RWPE2 (cell line): ENCODE measurements around the gene PLPPR2.

ENCODE experiments used
- ATAC-seq: fragments of 200-7000 bp; cut with Tn5 transposase; 3 replicates; pipeline ENCODE4 v1.9.1; 2021; ENCODE audit warnings: low read depth
- DNase-seq: peaks from one replicate; pipeline ENCODE4 v3.0.0-alpha.2; 2020; ENCODE audit warnings: low spot score
- H3K27ac ChIP-seq: fragments of 450-650 bp; 2 replicates; pipeline ENCODE4 v1.5.1; 2017; ENCODE audit warnings: mild to moderate bottlenecking; ENCODE audit not compliant: poor library complexity, severe bottlenecking
- H3K27me3 ChIP-seq: fragments of 250-450 bp; sonication (Bioruptor Pico); 2 replicates; pipeline ENCODE4 v1.5.1; 2021; ENCODE audit warnings: mild to moderate bottlenecking, moderate library complexity; ENCODE audit not compliant: insufficient read depth, poor library complexity, severe bottlenecking
- H3K36me3 ChIP-seq: fragments of 250-450 bp; sonication (Bioruptor Pico); 2 replicates; pipeline ENCODE4 v1.5.1; 2020; ENCODE audit warnings: low read depth, mild to moderate bottlenecking, moderate library complexity
- H3K4me1 ChIP-seq: fragments of 250-450 bp; sonication (Bioruptor Pico); 2 replicates; pipeline ENCODE4 v1.5.1; 2021; ENCODE audit warnings: mild to moderate bottlenecking, moderate library complexity; ENCODE audit not compliant: insufficient read depth, poor library complexity, severe bottlenecking
- H3K4me3 ChIP-seq: fragments of 250-450 bp; sonication (Bioruptor Pico); 2 replicates; pipeline ENCODE4 v1.5.1; 2021; ENCODE audit warnings: mild to moderate bottlenecking, moderate library complexity; ENCODE audit not compliant: severe bottlenecking
- H3K9me3 ChIP-seq: fragments of 250-450 bp; sonication (Bioruptor Pico); 2 replicates; pipeline ENCODE4 v1.5.1; 2021; ENCODE audit warnings: mild to moderate bottlenecking, moderate library complexity; ENCODE audit not compliant: severe bottlenecking
- TF ChIP-seq, protein P1 (sequence below): fragments of 450-650 bp; IDR thresholded peaks from one replicate; pipeline ENCODE4 v1.5.1; 2017; ENCODE audit warnings: mild to moderate bottlenecking, moderate library complexity; ENCODE audit not compliant: poor library complexity, severe bottlenecking

The PLPPR2 gene

DNA sequence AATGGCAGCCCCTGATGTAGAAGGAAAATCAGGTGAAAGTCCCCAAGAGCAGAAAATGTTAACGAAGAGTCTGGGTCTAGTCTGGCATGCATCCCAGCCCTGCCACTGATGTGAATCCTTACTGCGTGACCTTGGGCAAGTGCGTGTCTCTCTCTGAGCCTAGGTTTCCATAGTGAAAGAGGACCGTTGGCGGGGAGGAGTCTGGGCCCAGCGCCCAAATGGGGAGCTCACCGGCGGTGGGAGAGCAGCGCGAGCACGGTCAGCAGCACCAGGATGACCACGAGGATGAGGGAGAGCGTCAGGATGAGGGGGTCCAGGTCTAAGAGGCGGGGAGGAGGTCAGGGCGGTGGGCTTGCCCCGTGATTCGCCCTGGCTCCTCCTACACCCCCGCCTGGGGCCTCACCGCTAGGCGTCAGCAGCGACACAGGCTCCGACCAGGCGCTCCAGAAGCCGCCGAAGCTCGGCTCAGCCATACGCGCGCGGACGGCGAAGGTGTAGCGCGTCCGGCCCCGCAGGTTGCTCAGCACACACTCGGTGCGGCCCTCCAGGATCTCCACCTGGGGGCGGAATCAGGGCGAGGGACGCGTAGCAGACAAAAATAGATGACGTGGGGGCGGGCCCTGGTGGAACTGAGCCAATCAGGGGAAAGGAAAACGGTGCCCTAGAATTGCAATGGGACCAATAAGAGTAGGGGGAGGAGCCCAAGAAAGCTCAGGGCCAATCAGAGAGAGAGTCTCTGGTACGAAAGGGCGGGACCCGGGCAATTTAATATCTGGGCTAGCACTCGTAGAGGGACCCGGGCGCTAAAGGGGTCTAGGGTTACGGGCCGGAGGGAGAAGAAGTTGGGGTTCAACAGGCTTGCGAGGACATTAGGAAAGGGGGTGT, 25.7 kb downstream of the PLPPR2 start:
- peaks cover 28% of the 10 kb centered on the region for H3K4me1 ChIP-seq
- DNase-seq (peak; percentile 97), ATAC-seq (peak; percentile 75)
- H3K36me3 ChIP-seq = peaks cover 12% of the 10 kb centered on the region
- H3K27me3 ChIP-seq = no peaks in the 10 kb centered on the region
- H3K9me3 ChIP-seq = no peaks in the 10 kb centered on the region
- TF ChIP-seq, protein P1, sequence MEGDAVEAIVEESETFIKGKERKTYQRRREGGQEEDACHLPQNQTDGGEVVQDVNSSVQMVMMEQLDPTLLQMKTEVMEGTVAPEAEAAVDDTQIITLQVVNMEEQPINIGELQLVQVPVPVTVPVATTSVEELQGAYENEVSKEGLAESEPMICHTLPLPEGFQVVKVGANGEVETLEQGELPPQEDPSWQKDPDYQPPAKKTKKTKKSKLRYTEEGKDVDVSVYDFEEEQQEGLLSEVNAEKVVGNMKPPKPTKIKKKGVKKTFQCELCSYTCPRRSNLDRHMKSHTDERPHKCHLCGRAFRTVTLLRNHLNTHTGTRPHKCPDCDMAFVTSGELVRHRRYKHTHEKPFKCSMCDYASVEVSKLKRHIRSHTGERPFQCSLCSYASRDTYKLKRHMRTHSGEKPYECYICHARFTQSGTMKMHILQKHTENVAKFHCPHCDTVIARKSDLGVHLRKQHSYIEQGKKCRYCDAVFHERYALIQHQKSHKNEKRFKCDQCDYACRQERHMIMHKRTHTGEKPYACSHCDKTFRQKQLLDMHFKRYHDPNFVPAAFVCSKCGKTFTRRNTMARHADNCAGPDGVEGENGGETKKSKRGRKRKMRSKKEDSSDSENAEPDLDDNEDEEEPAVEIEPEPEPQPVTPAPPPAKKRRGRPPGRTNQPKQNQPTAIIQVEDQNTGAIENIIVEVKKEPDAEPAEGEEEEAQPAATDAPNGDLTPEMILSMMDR = peak; percentile 80
- peak overlapping the region; percentile 38 for H3K4me3 ChIP-seq
- H3K27ac ChIP-seq = peak overlapping the region; percentile 72

DNA sequence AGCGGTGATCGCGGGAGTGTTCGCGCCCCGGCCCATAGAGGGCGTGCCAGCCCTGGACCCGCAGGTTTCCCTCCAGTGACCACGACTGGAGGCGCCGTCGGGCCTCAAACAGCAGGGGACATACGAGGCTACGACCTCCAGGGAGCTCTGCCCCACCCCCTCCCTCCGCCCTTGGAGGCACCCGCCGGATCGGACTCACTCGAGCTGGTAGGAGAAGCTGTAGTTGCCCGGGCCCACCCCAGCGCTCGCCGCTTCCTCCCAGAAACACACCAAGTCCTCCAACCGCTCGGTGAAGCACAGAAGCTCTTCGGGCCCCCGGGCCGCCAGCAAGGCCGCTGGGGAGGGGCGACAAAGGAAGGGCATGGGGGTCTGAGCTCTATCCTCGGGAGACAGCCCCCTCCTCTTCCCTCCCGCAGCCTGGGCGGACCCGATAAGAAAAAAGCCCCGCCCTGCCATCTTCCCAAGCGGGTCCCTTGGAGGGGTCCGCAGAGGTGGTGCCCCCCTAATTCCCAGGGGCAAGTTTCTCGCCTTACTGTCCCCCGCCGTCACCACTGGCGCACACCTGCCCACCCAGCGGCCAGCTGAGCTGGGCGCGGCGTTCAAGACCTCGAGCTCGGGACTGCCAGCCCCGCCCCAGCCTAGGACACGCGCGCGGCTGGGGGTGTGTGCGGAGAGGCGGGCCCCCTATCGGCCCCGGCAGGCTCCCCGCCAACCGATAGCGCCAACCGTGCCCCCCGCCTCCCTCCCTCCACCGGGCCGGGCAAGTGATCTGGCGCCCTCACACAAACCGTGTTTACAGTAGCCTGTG, 27.9 kb downstream of the PLPPR2 start:
- H3K9me3 ChIP-seq = no peaks in the 10 kb centered on the region
- H3K36me3 ChIP-seq = peaks cover 5% of the 10 kb centered on the region; the same call in 1 of the 2 replicates
- H3K4me3 ChIP-seq = peak overlapping the region; percentile 38
- ATAC-seq (peak; percentile 2; the same call in 1 of the 3 replicates), DNase-seq (peak; percentile 67)
- no peaks in the 10 kb centered on the region for H3K27me3 ChIP-seq
- peaks cover 13% of the 10 kb centered on the region for H3K4me1 ChIP-seq
- no peak overlapping the region for H3K27ac ChIP-seq
- TF ChIP-seq, protein P1 = peak; percentile 63

DNA sequence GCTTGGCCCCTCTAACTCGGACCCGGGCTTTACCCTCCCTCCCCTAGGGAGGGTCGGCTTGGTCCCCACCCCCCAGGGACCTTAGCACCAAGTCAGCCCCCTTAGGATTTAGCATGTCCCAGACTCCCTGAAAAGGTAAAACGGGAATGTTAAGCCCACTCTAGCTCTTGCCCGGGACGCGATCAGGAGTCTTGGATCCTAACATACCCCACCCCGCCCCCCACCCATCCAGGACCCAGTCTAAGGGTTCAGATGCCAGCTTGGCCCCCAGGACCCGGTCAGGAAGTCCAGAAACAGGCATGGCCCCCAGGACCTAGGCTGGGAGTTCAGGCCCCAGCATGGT, 28.4 kb downstream of the PLPPR2 start:
- ATAC-seq = no peak
- H3K4me3 ChIP-seq = peak overlapping the region; percentile 38
- no peaks in the 10 kb centered on the region for H3K27me3 ChIP-seq
- TF ChIP-seq, protein P1 = no peak
- DNase-seq = no peak
- no peak overlapping the region for H3K27ac ChIP-seq
- H3K4me1 ChIP-seq = peaks cover 7% of the 10 kb centered on the region
- H3K9me3 ChIP-seq = no peaks in the 10 kb centered on the region
- no peaks in the 10 kb centered on the region for H3K36me3 ChIP-seq

DNA sequence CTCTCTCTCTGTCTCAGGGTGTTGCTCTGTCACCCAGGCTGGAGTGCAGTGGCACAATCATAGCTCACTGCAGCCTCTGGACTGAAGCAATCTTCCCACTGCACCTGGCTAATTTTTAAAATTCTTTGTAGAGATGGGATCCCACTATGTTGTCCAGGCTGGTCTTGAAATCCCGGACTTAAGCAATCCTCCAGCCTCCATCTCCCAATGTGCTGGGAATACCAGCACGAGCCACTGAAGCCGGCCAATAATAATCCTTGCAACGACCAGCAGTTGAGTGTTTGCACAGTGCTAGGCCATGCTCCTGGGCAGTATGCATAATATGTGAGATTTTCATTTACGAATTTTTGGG, 29.5 kb downstream of the PLPPR2 start:
- Histone ChIP-seq H3K4me1 (peaks cover 3% of the 10 kb centered on the region), H3K4me3 (no peak overlapping the region), H3K27me3 (no peaks in the 10 kb centered on the region), H3K36me3 (no peaks in the 10 kb centered on the region), H3K27ac (no peak overlapping the region), H3K9me3 (no peaks in the 10 kb centered on the region)
- DNase-seq (no peak), ATAC-seq (no peak)
- TF ChIP-seq, protein P1 = no peak
